Measurements from ENCODE around the gene GRIN3B. TPM values are rescaled to one million over a fixed set of nuclear protein-coding genes. Genes with fewer than 3 reads are reported as not detected.

Gene GRIN3B
- total and polyA plus RNA-seq, 2 of the 4 experiments (the other 2 are of a cell fraction): under 0.01 to 0.91 TPM

DNA sequence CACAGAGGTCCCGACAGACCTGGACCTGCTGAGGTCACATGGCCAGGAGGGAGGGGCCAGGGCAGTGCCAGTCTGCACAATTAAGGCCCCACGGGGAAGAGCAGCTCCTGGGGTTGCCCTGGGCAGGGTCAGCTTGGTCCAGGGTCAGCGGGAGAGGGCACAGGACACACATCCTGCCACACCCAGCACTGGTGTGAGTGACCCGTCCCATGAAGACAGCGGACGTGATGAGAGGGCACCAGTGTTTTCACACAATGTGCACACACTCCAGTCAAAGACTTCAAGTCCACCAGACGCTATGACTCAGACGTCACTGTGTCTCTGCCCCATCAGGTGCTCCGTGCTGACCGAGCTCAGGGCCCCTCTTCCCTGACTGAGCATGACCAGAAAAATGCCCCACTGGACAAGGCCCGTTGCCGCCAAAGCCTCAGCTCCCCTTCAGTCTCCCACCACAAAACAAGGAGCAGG is 16.5 kb downstream of the GRIN3B start:
- Histone ChIP-seq H3K27ac (ENCODE audit: insufficient read depth, low read length) (peak overlapping the region; percentile 12; the same call in 1 of the 2 replicates), H3K4me3 (ENCODE audit: insufficient read depth, low read depth, low read length) (no peak overlapping the region), H3K27me3 (ENCODE audit: control insufficient read depth, insufficient read depth, low read length) (no peaks in the 10 kb centered on the region), H3K14ac (replicated peaks; ENCODE audit: low read depth, low read length) (0 out of 2 replicates have a peak overlapping the region, but pooled peaks have one; percentile 9), H2BK5ac (ENCODE audit: low read depth, low read length, poor library complexity, severe bottlenecking) (peak overlapping the region; percentile 53), H4K8ac (ENCODE audit: low read depth in 2 of 2, low read length in 2 of 2) (no peak overlapping the region), H3K56ac (ENCODE audit: extremely low read depth, insufficient read depth, low read length) (no peak overlapping the region), H3K4me1 (ENCODE audit: control insufficient read depth, insufficient read depth, low read length) (peaks cover 33% of the 10 kb centered on the region), H3K36me3 (ENCODE audit: control insufficient read depth, insufficient read depth, low read length) (peaks cover 22% of the 10 kb centered on the region), H2AK9ac (replicated peaks; ENCODE audit: low read depth, low read length, poor library complexity) (peak overlapping the region; percentile 22), H2BK15ac (ENCODE audit: low read depth, low read length) (no peak overlapping the region), H3K9me3 (ENCODE audit: control insufficient read depth, insufficient read depth, low read length) (no peaks in the 10 kb centered on the region), H2AFZ (replicated peaks; ENCODE audit: low read length, poor library complexity) (peak overlapping the region; percentile 14), H4K20me1 (ENCODE audit: insufficient read depth, low read length) (peaks cover 82% of the 10 kb centered on the region), H2BK20ac (ENCODE audit: low read depth, low read length) (no peak overlapping the region), H4K91ac (ENCODE audit: insufficient read depth, low read depth, low read length) (no peak overlapping the region), H2BK120ac (ENCODE audit: low read depth, low read length) (no peak overlapping the region), H3K23ac (ENCODE audit: low read depth, low read length) (peak overlapping the region; percentile 13; the same call in 1 of the 2 replicates), H2AK5ac (ENCODE audit: low read depth, low read length) (peak overlapping the region; percentile 5), H3K4ac (ENCODE audit: low read depth, low read length) (peak overlapping the region; percentile 32; the same call in 1 of the 2 replicates), H3K79me1 (ENCODE audit: low read depth in 1 of 2, low read length in 2 of 2) (peaks cover 0 to 71% of the 10 kb centered on the region in 2 experiments; a peak in 2 of 4 replicates), H3K9ac (ENCODE audit: low read depth, low read length) (0 out of 2 replicates have a peak overlapping the region, but pooled peaks have one; percentile 4), H3K4me2 (ENCODE audit: low read depth, low read length) (peak overlapping the region; percentile 38), H3K18ac (ENCODE audit: low read depth, low read length) (no peak overlapping the region), H3K9me1 (ENCODE audit: insufficient read depth, low read length) (peaks cover 9% of the 10 kb centered on the region; the same call in 1 of the 2 replicates), H4K5ac (ENCODE audit: low read depth, low read length) (no peak overlapping the region)
- dilution Hi-C loops (cut with HindIII; ENCODE audit: low sequenced_read_pairs, unreplicated experiment) (no loop called here), intact Hi-C loops (cut with micrococcal nuclease) (no loop called here), in situ Hi-C loops (cut with MboI; ENCODE audit: low sequenced_read_pairs) (no loop called here)
- BruUV-seq (replicated peaks): no TSS peak
- 63% methylated on average over 7 of the region's 12 CpGs; no CpG with 5 or more reads in 1 of the 2 experiments for WGBS, 2 experiments (ENCODE audit: extremely low coverage in 2 of 2, insufficient read length in 1 of 2)
- TF ChIP-seq CHD1 (IDR thresholded peaks at IDR 0.05; ENCODE audit: low read depth, low read length) (no peak), RFX5 (IDR thresholded peaks at IDR 0.05; ENCODE audit: low read depth, low read length) (no peak), RCOR1 (IDR thresholded peaks at IDR 0.05; ENCODE audit: insufficient replicate concordance, low read length) (no peak), MAZ (IDR thresholded peaks at IDR 0.05; ENCODE audit: borderline replicate concordance, low read depth, low read length) (no peak), SMC3 (IDR thresholded peaks at IDR 0.05; ENCODE audit: low read depth, low read length) (no peak), MXI1 (IDR thresholded peaks at IDR 0.05; ENCODE audit: borderline replicate concordance, low read depth, low read length) (no peak), RAD21 (IDR thresholded peaks at IDR 0.05; ENCODE audit: low read length) (no peak), USF2 (IDR thresholded peaks at IDR 0.05; ENCODE audit: low read depth, low read length) (peak; percentile 63), NFE2L2 (IDR thresholded peaks at IDR 0.05; ENCODE audit: low read depth, low read length) (no peak), BHLHE40 (IDR thresholded peaks at IDR 0.05; ENCODE audit: low read depth, low read length) (0 out of 2 replicates have a peak, but pooled peaks have one; percentile 14), POLR2A (IDR thresholded peaks at IDR 0.05; ENCODE audit: low read depth, low read length) (no peak), MAFK (IDR thresholded peaks at IDR 0.05; ENCODE audit: low read depth, low read length) (no peak)
- TF ChIP-seq, protein P1, sequence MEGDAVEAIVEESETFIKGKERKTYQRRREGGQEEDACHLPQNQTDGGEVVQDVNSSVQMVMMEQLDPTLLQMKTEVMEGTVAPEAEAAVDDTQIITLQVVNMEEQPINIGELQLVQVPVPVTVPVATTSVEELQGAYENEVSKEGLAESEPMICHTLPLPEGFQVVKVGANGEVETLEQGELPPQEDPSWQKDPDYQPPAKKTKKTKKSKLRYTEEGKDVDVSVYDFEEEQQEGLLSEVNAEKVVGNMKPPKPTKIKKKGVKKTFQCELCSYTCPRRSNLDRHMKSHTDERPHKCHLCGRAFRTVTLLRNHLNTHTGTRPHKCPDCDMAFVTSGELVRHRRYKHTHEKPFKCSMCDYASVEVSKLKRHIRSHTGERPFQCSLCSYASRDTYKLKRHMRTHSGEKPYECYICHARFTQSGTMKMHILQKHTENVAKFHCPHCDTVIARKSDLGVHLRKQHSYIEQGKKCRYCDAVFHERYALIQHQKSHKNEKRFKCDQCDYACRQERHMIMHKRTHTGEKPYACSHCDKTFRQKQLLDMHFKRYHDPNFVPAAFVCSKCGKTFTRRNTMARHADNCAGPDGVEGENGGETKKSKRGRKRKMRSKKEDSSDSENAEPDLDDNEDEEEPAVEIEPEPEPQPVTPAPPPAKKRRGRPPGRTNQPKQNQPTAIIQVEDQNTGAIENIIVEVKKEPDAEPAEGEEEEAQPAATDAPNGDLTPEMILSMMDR (conservative IDR thresholded peaks at IDR 0.05; ENCODE audit: low read depth, low read length): no peak
- TF ChIP-seq, protein P2, sequence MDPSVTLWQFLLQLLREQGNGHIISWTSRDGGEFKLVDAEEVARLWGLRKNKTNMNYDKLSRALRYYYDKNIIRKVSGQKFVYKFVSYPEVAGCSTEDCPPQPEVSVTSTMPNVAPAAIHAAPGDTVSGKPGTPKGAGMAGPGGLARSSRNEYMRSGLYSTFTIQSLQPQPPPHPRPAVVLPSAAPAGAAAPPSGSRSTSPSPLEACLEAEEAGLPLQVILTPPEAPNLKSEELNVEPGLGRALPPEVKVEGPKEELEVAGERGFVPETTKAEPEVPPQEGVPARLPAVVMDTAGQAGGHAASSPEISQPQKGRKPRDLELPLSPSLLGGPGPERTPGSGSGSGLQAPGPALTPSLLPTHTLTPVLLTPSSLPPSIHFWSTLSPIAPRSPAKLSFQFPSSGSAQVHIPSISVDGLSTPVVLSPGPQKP (IDR thresholded peaks at IDR 0.05; ENCODE audit: borderline replicate concordance, low read depth, low read length): no peak
- peak; percentile 77 for DNase-seq
- no peak for ATAC-seq (ENCODE audit: low read depth)
- CTCF ChIA-PET: no interaction called here
- POLR2A ChIA-PET (ENCODE audit: unreplicated experiment): no interaction called here

All from IMR-90 (cell line).